Neural cell (in vitro differentiated cells): ENCODE results near the gene ATP2B1.

Experiments
- CTCF ChIP-seq: fragments of 450-650 bp; IDR thresholded peaks from 2 replicates; pipeline ENCODE4 v1.5.1; 2014; ENCODE audit warnings: antibody characterized with exemption, mild to moderate bottlenecking, moderate library complexity; ENCODE audit not compliant: poor library complexity, severe bottlenecking
- EP300 ChIP-seq: fragments of 450-650 bp; conservative IDR thresholded peaks from 2 replicates; pipeline ENCODE4 v1.6.1; 2014; ENCODE audit warnings: antibody characterized with exemption, mild to moderate bottlenecking, moderate library complexity; ENCODE audit not compliant: poor library complexity, severe bottlenecking
- POLR2AphosphoS5 ChIP-seq: IDR thresholded peaks from 2 replicates; pipeline ENCODE4 v1.6.1; 2012
- RAD21 ChIP-seq: fragments of 450-650 bp; conservative IDR thresholded peaks from 2 replicates; pipeline ENCODE4 v1.6.1; 2014; ENCODE audit warnings: antibody characterized with exemption, mild to moderate bottlenecking, moderate library complexity

- TF ChIP-seq EP300 (no peak), CTCF (no peak), POLR2AphosphoS5 (no peak), RAD21 (no peak)
Observed at GRCh38 chr12:89729946-89730459, 21.4 kb upstream of the ATP2B1 start.
